ENCODE measurements around the gene DTD1.

- TF ChIP-seq CTCF (IDR thresholded peaks at IDR 0.05; ENCODE audit: insufficient read depth, low read depth, low read length) (no peak), EZH2 (IDR thresholded peaks at IDR 0.05; ENCODE audit: insufficient read depth, low read length) (no peak)
Measured at GRCh38 chr20:18717062-18717461, 129.2 kb downstream of the DTD1 start.

Measured in astrocyte (in vitro differentiated cells and primary cell).